MM.1S (cell line): ENCODE data around the gene TROAP.

Source experiments
- DNase-seq: peaks from one replicate; pipeline ENCODE4 v3.0.0-alpha.2; 2015
- H2AFZ ChIP-seq: fragments of 300-600 bp; sonication (generic); 2 replicates; pipeline ENCODE4 v1.6.0; 2016; ENCODE audit warnings: antibody characterized with exemption, low read length
- H3F3A ChIP-seq: fragments of 300-600 bp; sonication (generic); 2 replicates; pipeline ENCODE4 v1.6.1; 2016; ENCODE audit warnings: mild to moderate bottlenecking, antibody characterized with exemption, low read length, moderate library complexity, mixed read lengths; ENCODE audit not compliant: insufficient read depth
- H3K27ac ChIP-seq: fragments of 300-600 bp; sonication (generic); 2 replicates; pipeline ENCODE4 v1.5.1; 2016; ENCODE audit warnings: mild to moderate bottlenecking, low read length
- H3K27me3 ChIP-seq: fragments of 300-600 bp; sonication (generic); replicated peaks from 2 replicates; pipeline ENCODE4 v1.6.0; 2016; ENCODE audit warnings: low read length; ENCODE audit not compliant: insufficient read depth
- H3K36me3 ChIP-seq: fragments of 300-600 bp; sonication (generic); replicated peaks from 2 replicates; pipeline ENCODE4 v1.6.1; 2016; ENCODE audit warnings: mild to moderate bottlenecking, low read length, mixed read lengths; ENCODE audit not compliant: insufficient read depth
- H3K4me1 ChIP-seq: fragments of 300-600 bp; sonication (generic); 2 replicates; pipeline ENCODE4 v1.6.1; 2016; ENCODE audit warnings: low read length, mixed read lengths
- H3K4me2 ChIP-seq: fragments of 300-600 bp; sonication (generic); 2 replicates; pipeline ENCODE4 v1.6.0; 2016; ENCODE audit warnings: low read depth, low read length
- H3K4me3 ChIP-seq: fragments of 300-600 bp; sonication (generic); 2 replicates; pipeline ENCODE4 v1.5.1; 2016; ENCODE audit warnings: low read length, mixed read lengths
- H3K79me2 ChIP-seq: fragments of 300-600 bp; sonication (generic); 2 replicates; pipeline ENCODE4 v1.6.1; 2016; ENCODE audit warnings: mixed run types, low read length, mixed read lengths
- H3K9ac ChIP-seq: fragments of 300-600 bp; sonication (generic); 2 replicates; pipeline ENCODE4 v1.6.1; 2016; ENCODE audit warnings: low read length, mixed read lengths
- H3K9me2 ChIP-seq: fragments of 300-600 bp; sonication (generic); replicated peaks from 2 replicates; pipeline ENCODE4 v1.6.1; 2016; ENCODE audit warnings: mild to moderate bottlenecking, low read length, mixed read lengths; ENCODE audit not compliant: insufficient read depth
- H3K9me3 ChIP-seq: fragments of 300-600 bp; sonication (generic); replicated peaks from 2 replicates; pipeline ENCODE4 v1.6.1; 2016; ENCODE audit warnings: mild to moderate bottlenecking, low read length, mixed read lengths; ENCODE audit not compliant: insufficient read depth
- H4K20me1 ChIP-seq: fragments of 300-600 bp; sonication (generic); 2 replicates; pipeline ENCODE4 v1.6.1; 2016; ENCODE audit warnings: mild to moderate bottlenecking, low read length, moderate library complexity, mixed read lengths; ENCODE audit not compliant: insufficient read depth
- CTCF ChIP-seq: fragments of 300-600 bp; sonication (generic); IDR thresholded peaks from 2 replicates; pipeline ENCODE4 v1.5.1; 2016; ENCODE audit warnings: antibody characterized with exemption, low read length, mixed read lengths
- EZH2 ChIP-seq: fragments of 300-600 bp; sonication (generic); optimal IDR thresholded peaks from 2 replicates; pipeline ENCODE3; 2017; ENCODE audit warnings: low read depth, mild to moderate bottlenecking, antibody characterized with exemption, low read length, mixed read lengths
- EZH2phosphoT487 ChIP-seq: fragments of 300-600 bp; sonication (generic); IDR thresholded peaks from 2 replicates; pipeline ENCODE4 v1.6.1; 2018; ENCODE audit warnings: antibody characterized with exemption, low read length

Gene TROAP

DNA sequence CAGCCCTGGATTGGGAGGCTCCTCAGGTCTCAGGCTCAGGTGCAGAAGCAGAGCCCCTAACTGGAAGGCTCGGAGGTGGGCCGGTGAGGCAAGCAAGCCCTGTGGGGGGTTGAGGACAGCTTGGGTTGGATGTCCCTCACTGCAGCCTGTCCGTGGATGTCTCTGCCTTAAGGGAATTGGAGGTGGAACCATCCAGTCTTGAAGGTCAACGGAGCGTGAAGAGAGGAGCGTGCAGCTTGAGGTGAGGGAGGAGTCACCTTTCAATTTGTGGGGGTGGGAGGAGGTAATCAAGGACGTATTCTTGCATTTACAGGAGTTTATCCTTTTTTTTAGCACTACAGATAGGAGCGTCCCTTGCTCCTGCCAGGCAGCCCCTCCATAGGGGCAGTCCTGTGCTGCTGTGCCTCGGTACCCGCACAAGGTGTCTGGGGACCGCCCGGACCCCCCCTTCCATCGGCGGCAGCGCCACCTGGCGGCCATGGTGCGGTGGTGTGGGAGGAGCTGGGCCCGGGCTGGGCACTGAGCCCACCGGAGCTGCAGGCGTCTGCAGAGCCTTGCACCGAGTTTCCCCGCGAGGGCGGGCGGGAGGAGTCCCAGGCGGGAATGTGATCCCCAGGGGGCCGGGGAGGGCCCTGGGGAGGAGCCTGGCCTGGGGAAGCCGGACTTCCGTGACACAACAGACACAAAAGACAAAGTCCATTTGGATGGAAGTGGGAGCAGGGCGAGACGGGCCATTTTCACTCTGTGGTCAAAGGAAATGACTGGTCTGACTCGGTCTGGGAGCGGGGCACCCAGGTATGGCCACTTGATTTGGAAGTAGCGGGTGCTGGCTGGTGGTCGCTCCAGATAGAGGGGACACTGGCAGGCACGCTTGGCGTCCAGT, 24.5 kb downstream of the TROAP start:
- DNase-seq, result peak; percentile 58
- TF ChIP-seq EZH2phosphoT487 (no peak), CTCF (peak; percentile 97), EZH2 (no peak)
- peaks cover 20% of the 10 kb centered on the region; the same call in 1 of the 2 replicates for H3K4me1 ChIP-seq

DNA sequence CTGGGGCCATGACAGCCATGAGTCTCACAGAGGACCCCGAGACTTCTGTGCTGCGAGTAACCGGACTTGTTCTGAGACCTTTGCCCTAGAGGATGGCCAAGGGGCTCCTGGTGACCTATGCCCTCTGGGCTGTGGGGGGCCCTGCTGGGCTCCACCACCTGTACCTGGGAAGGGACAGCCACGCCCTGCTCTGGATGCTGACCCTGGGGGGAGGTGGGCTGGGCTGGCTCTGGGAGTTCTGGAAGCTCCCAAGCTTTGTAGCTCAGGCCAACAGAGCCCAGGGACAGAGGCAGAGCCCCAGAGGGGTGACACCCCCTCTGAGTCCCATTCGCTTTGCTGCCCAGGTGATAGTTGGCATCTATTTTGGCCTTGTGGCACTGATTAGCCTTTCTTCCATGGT, 25.7 kb downstream of the TROAP start:
- Histone ChIP-seq H3K9me2 (no peaks in the 10 kb centered on the region), H3K79me2 (no peaks in the 10 kb centered on the region), H3K9me3 (no peaks in the 10 kb centered on the region), H3K4me1 (peaks cover 18% of the 10 kb centered on the region; the same call in 1 of the 2 replicates), H3K4me3 (no peak overlapping the region), H2AFZ (no peak overlapping the region), H3K27ac (no peak overlapping the region), H3K4me2 (no peak overlapping the region), H3F3A (no peaks in the 10 kb centered on the region), H4K20me1 (no peaks in the 10 kb centered on the region), H3K36me3 (no peaks in the 10 kb centered on the region), H3K9ac (no peak overlapping the region), H3K27me3 (peaks cover 53% of the 10 kb centered on the region)
- DNase-seq, result no peak
- TF ChIP-seq EZH2 (no peak), EZH2phosphoT487 (no peak)

More for the DNA sequence above, 24.5 kb downstream of the TROAP start:
- Histone ChIP-seq H4K20me1 (no peaks in the 10 kb centered on the region), H2AFZ (peak overlapping the region; percentile 46), H3K27me3 (peaks cover 65% of the 10 kb centered on the region), H3K9ac (no peak overlapping the region), H3K36me3 (no peaks in the 10 kb centered on the region), H3F3A (no peaks in the 10 kb centered on the region), H3K9me3 (no peaks in the 10 kb centered on the region), H3K9me2 (no peaks in the 10 kb centered on the region), H3K27ac (no peak overlapping the region), H3K4me2 (peak overlapping the region; percentile 92), H3K4me3 (peak overlapping the region; percentile 56), H3K79me2 (no peaks in the 10 kb centered on the region)

GRCh38 chr12:49349266-49349665, 26.2 kb downstream of the TROAP start:
- Histone ChIP-seq H3K9ac (no peak overlapping the region), H3K4me3 (no peak overlapping the region), H3F3A (no peaks in the 10 kb centered on the region), H3K27ac (no peak overlapping the region), H3K4me2 (no peak overlapping the region), H2AFZ (no peak overlapping the region), H3K9me3 (no peaks in the 10 kb centered on the region), H3K79me2 (no peaks in the 10 kb centered on the region), H3K9me2 (no peaks in the 10 kb centered on the region), H3K27me3 (peaks cover 48% of the 10 kb centered on the region), H3K4me1 (peaks cover 18% of the 10 kb centered on the region; the same call in 1 of the 2 replicates), H3K36me3 (no peaks in the 10 kb centered on the region), H4K20me1 (no peaks in the 10 kb centered on the region)
- TF ChIP-seq CTCF (no peak), EZH2phosphoT487 (no peak), EZH2 (no peak)
- no peak for DNase-seq

- H3K79me2 ChIP-seq, result no peaks in the 10 kb centered on the region
- no peak overlapping the region for H3K4me2 ChIP-seq
- no peaks in the 10 kb centered on the region for H4K20me1 ChIP-seq
- no peak overlapping the region for H3K27ac ChIP-seq
- no peaks in the 10 kb centered on the region for H3F3A ChIP-seq
- no peaks in the 10 kb centered on the region for H3K9me2 ChIP-seq
- no peaks in the 10 kb centered on the region for H3K9me3 ChIP-seq
- no peak overlapping the region for H3K9ac ChIP-seq
- H2AFZ ChIP-seq, result no peak overlapping the region
- peaks cover 5% of the 10 kb centered on the region; the same call in 1 of the 2 replicates for H3K4me1 ChIP-seq
- H3K4me3 ChIP-seq, result no peak overlapping the region
- TF ChIP-seq CTCF (no peak), EZH2phosphoT487 (no peak)
- no peak for DNase-seq
- no peaks in the 10 kb centered on the region for H3K36me3 ChIP-seq
- H3K27me3 ChIP-seq, result peaks cover 18% of the 10 kb centered on the region
Observed at GRCh38 chr12:49352351-49352750, 29.3 kb downstream of the TROAP start.
